Measurements from ENCODE around the gene KLHL29.

Gene KLHL29

GRCh38 chr2:23549821-23550530 is 165.0 kb downstream of the KLHL29 start:
- Mint-ChIP-seq H3K36me3 (ENCODE audit: low read depth) (no peaks in the 10 kb centered on the region), H3K27ac (no peak overlapping the region), H3K9me3 (no peaks in the 10 kb centered on the region), H3K4me1 (ENCODE audit: low read depth) (peaks cover 5% of the 10 kb centered on the region), H3K4me3 (no peak overlapping the region), H3K27me3 (ENCODE audit: low read depth) (no peaks in the 10 kb centered on the region)

- Mint-ChIP-seq H3K4me3 (no peak overlapping the region), H3K36me3 (ENCODE audit: low read depth) (no peaks in the 10 kb centered on the region), H3K9me3 (no peaks in the 10 kb centered on the region), H3K27ac (no peak overlapping the region), H3K4me1 (ENCODE audit: low read depth) (peaks cover 5% of the 10 kb centered on the region), H3K27me3 (ENCODE audit: low read depth) (no peaks in the 10 kb centered on the region)
Observed at GRCh38 chr2:23550553-23550952, 165.6 kb downstream of the KLHL29 start.

- Mint-ChIP-seq H3K36me3 (ENCODE audit: low read depth) (no peaks in the 10 kb centered on the region), H3K27me3 (ENCODE audit: low read depth) (no peaks in the 10 kb centered on the region), H3K4me1 (ENCODE audit: low read depth) (peaks cover 5% of the 10 kb centered on the region), H3K27ac (no peak overlapping the region), H3K9me3 (no peaks in the 10 kb centered on the region), H3K4me3 (no peak overlapping the region)
Observed at GRCh38 chr2:23551875-23552274, 166.9 kb downstream of the KLHL29 start.

DNA sequence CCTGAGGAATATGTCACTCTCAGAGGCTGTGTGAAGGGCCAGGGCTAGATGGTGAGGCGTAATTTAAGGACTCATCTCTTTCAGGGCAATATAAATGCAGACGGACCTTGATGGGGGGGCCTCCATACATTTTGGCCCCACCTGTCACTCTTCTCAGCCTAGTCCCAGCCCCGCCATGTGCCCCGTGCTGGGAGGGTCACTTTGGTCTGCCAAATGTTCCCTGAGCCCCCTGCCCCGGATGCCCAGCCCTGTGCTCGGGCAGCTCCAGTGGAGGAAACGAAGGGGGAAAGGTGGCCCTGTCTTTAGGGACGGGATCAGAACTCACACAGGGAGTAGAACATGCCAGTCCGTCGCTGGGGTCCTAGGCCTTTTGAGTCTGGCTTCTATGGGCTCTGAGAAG is 168.6 kb downstream of the KLHL29 start:
- Mint-ChIP-seq H3K27ac (no peak overlapping the region), H3K36me3 (ENCODE audit: low read depth) (no peaks in the 10 kb centered on the region), H3K27me3 (ENCODE audit: low read depth) (no peaks in the 10 kb centered on the region), H3K4me1 (ENCODE audit: low read depth) (peaks cover 5% of the 10 kb centered on the region), H3K4me3 (no peak overlapping the region), H3K9me3 (no peaks in the 10 kb centered on the region)

DNA sequence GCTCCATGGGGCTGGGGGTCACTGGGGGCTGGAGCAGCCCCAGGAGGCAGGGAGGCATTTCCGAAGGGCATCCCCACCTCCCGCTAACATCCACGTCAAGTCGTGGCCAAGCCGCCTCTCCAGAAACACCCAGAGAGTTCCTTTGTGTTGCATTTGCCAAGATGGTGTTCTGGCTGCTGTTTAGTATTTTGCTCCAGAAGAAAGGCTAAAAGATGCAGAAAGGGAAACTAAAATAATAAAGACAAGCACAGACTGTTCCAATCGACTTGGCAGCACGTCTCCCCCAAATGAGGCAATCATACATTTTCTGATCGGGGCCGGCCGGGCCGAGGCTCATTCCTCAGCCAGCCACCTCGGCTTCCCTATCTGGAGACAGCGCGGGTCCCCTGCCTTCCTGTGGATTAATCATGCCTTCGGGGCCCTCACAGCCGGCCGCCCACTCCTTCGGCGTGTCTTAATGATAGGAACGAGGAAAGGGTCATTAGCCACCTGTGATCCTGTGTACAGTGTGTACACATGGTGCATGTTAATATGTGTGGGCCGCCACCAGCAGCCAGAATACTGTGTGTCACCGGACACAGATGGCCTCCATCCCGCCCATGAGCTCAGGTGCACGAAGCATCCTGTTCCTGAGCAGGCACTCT is 169.2 kb downstream of the KLHL29 start:
- Mint-ChIP-seq H3K4me3 (no peak overlapping the region), H3K27ac (no peak overlapping the region), H3K9me3 (no peaks in the 10 kb centered on the region), H3K4me1 (ENCODE audit: low read depth) (peaks cover 5% of the 10 kb centered on the region), H3K27me3 (ENCODE audit: low read depth) (peaks cover under 1% of the 10 kb centered on the region), H3K36me3 (ENCODE audit: low read depth) (no peaks in the 10 kb centered on the region)

DNA sequence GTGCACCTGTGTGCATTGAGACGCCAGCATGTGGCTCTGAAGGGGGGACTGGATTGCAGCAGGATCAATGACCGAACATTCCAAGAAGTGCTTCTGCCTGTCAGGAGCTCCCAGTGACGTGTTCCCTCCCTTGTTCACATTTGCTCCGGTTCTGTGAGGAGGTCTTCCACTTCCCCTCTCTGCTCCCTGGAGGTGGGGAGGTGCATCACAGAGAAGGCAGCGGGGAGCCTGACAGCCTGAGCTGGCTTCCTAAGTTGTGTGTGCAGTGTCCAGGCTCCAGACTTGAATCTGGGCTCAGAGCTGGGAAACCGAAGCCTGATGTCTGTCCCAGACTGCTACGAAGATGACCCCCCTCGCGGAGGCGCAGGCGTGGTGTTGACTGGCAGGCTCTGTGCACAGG is 171.0 kb downstream of the KLHL29 start:
- Mint-ChIP-seq H3K4me3 (no peak overlapping the region), H3K4me1 (ENCODE audit: low read depth) (peaks cover 5% of the 10 kb centered on the region), H3K9me3 (no peaks in the 10 kb centered on the region), H3K27me3 (ENCODE audit: low read depth) (peaks cover 4% of the 10 kb centered on the region), H3K36me3 (ENCODE audit: low read depth) (no peaks in the 10 kb centered on the region), H3K27ac (no peak overlapping the region)

- Mint-ChIP-seq H3K36me3 (ENCODE audit: low read depth) (no peaks in the 10 kb centered on the region), H3K9me3 (no peaks in the 10 kb centered on the region)
Observed at GRCh38 chr2:23556929-23557328, 171.9 kb downstream of the KLHL29 start.

GRCh38 chr2:23557455-23557854 is 172.5 kb downstream of the KLHL29 start:
- peaks cover 4% of the 10 kb centered on the region for H3K27me3 Mint-ChIP-seq (ENCODE audit: low read depth)
- no peaks in the 10 kb centered on the region for H3K36me3 Mint-ChIP-seq (ENCODE audit: low read depth)
- H3K27ac Mint-ChIP-seq, result no peak overlapping the region
- no peaks in the 10 kb centered on the region for H3K4me1 Mint-ChIP-seq (ENCODE audit: low read depth)
- no peaks in the 10 kb centered on the region for H3K9me3 Mint-ChIP-seq
- H3K4me3 Mint-ChIP-seq, result no peak overlapping the region

More at GRCh38 chr2:23556929-23557328, 171.9 kb downstream of the KLHL29 start:
- Mint-ChIP-seq H3K4me3 (no peak overlapping the region), H3K27me3 (ENCODE audit: low read depth) (peaks cover 4% of the 10 kb centered on the region), H3K4me1 (ENCODE audit: low read depth) (peaks cover 3% of the 10 kb centered on the region), H3K27ac (no peak overlapping the region)

- H3K9me3 Mint-ChIP-seq, result no peaks in the 10 kb centered on the region
- H3K36me3 Mint-ChIP-seq (ENCODE audit: low read depth), result no peaks in the 10 kb centered on the region
- H3K4me3 Mint-ChIP-seq, result no peak overlapping the region
- H3K27me3 Mint-ChIP-seq (ENCODE audit: low read depth), result peaks cover 4% of the 10 kb centered on the region
- no peaks in the 10 kb centered on the region for H3K4me1 Mint-ChIP-seq (ENCODE audit: low read depth)
- H3K27ac Mint-ChIP-seq, result no peak overlapping the region
Observed at GRCh38 chr2:23559561-23560239, 174.7 kb downstream of the KLHL29 start.

DNA sequence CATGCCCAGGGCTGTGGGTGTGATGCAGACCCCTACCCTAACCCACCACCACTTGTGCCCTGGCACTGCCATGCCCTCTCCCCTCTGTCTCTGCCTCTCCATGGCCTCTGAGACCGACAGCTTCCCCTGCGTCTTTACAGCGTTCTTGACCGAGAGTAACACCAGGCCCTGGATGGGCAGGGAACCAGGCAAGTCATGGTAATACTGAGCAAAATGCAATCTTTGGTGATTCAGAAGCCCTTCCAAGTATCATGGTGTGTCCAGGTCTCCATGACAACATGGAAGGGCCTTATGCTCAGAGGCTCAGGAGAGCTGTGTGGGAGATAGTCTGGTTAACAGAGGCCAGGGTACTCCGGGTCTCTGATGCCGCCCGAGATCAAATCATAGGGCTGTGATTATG is 176.1 kb downstream of the KLHL29 start:
- Mint-ChIP-seq H3K27me3 (ENCODE audit: low read depth) (peaks cover 4% of the 10 kb centered on the region), H3K4me1 (ENCODE audit: low read depth) (no peaks in the 10 kb centered on the region), H3K4me3 (no peak overlapping the region), H3K9me3 (no peaks in the 10 kb centered on the region), H3K27ac (no peak overlapping the region), H3K36me3 (ENCODE audit: low read depth) (no peaks in the 10 kb centered on the region)

DNA sequence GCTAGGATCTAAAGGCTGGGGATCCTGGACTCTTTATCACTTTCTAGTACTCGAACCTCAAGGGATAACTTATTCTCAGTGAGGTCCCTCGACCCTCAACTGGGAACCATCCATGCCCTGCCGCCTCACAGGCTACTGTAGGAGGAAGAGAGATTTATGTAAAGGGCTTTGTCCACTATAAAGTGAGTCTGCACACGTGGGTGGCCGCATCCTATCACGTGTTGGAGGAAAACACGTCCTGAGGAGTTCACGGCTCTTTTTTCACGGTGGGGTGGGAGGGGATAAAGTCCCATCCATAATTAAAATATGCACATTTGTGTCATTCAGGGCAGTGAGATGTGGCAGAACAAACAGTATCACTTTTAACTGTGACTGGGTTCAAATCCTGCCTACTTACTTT is 176.6 kb downstream of the KLHL29 start:
- Mint-ChIP-seq H3K27ac (no peak overlapping the region), H3K4me3 (no peak overlapping the region), H3K9me3 (no peaks in the 10 kb centered on the region), H3K36me3 (ENCODE audit: low read depth) (no peaks in the 10 kb centered on the region), H3K4me1 (ENCODE audit: low read depth) (no peaks in the 10 kb centered on the region), H3K27me3 (ENCODE audit: low read depth) (peaks cover 4% of the 10 kb centered on the region)

GRCh38 chr2:23562143-23562542 is 177.2 kb downstream of the KLHL29 start:
- no peaks in the 10 kb centered on the region for H3K9me3 Mint-ChIP-seq
- H3K4me3 Mint-ChIP-seq, result no peak overlapping the region
- H3K4me1 Mint-ChIP-seq (ENCODE audit: low read depth), result no peaks in the 10 kb centered on the region
- H3K27me3 Mint-ChIP-seq (ENCODE audit: low read depth), result peaks cover 4% of the 10 kb centered on the region
- H3K27ac Mint-ChIP-seq, result no peak overlapping the region
- H3K36me3 Mint-ChIP-seq (ENCODE audit: low read depth), result no peaks in the 10 kb centered on the region

DNA sequence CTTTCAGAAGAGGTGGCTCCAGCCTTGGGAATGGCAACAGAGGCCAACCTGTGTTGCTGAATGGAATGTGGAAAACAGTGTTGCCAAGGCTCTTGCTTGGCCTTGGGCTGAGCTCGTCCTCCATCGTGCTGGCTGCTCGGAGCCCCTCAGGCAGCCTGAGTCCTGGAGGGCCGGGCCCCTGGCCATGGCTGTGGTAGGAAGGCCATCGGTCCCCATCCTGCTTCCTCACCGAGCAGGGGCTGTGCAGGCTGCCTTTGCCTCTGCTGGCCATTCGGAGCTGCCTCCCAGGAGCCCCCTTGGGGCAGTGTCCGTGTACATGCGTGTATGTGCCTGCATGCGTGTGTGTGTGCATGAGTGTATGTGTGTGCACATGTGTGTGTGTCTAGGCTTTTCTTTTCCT is 178.2 kb downstream of the KLHL29 start:
- Mint-ChIP-seq H3K27me3 (ENCODE audit: low read depth) (peaks cover 4% of the 10 kb centered on the region), H3K27ac (no peak overlapping the region), H3K4me3 (no peak overlapping the region), H3K36me3 (ENCODE audit: low read depth) (no peaks in the 10 kb centered on the region), H3K4me1 (ENCODE audit: low read depth) (no peaks in the 10 kb centered on the region), H3K9me3 (no peaks in the 10 kb centered on the region)

DNA sequence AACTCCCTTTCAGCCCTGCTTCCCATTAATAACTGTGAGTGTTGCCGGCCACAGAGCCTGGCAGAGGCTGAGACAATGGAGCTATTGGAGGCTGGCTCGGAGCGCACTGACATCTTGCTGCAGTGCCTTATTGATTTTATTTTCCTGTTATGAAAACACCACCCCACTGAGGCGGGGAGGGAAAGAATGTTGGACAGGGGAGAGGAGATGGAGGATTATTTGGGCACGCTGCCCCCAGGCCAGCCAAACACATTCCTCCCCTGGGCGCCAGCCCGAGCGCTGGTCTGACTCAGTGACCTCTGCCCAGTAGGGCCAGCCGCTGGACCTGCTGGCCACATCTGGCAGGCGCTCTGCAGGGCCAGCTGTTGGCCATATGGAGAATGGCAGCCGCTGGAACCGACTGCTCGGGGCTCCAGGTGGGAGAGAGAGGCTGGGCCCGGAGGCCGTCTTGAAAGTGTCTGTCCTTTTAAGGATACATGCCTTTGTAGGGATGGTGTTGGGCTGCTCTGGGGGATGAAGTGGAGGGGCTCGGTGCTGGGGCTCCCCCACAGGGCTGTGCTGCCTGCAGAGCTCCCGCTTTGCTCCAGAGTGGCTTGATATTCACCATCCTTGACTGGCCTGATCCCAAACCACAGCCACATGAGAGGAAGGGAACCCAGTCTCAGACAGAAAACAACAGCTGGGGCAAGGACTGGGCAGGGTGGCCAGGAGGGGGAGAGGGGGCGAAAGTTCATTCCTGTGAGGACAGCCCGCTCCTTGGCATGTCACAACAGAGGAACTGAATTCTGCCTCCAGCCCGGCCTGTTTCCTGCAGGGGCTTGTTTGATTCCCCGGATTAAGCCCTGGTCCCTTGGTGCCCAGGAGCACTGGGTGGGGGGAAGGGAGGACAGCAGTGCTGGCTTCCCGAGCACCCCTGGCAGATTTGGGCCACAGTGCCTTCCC is 179.0 kb downstream of the KLHL29 start:
- Mint-ChIP-seq H3K27ac (no peak overlapping the region), H3K27me3 (ENCODE audit: low read depth) (peaks cover 4% of the 10 kb centered on the region), H3K36me3 (ENCODE audit: low read depth) (no peaks in the 10 kb centered on the region), H3K4me1 (ENCODE audit: low read depth) (no peaks in the 10 kb centered on the region), H3K4me3 (no peak overlapping the region), H3K9me3 (no peaks in the 10 kb centered on the region)
